HepG2 (cell line): ENCODE results near the gene PYGO2. TPM values are rescaled to one million over a fixed set of nuclear protein-coding genes. Genes with fewer than 3 reads are reported as not detected.

ENCODE experiments used
- ATAC-seq: fragments of 200-7000 bp; cut with Tn5 transposase; 3 replicates; pipeline ENCODE4 v1.9.1; 2020; ENCODE audit warnings: mild to moderate bottlenecking, moderate library complexity
- BruUV-seq: library from RNA; stranded (reverse); fragments of 400-500 nt; replicated peaks from 2 replicates; lab custom pipeline; 2021; lab: Mats Ljungman, UMichigan
- CTCF ChIA-PET: fragments of 300-600 bp; formaldehyde crosslinking; extraction: SDS; loops from one replicate; lab custom pipeline; 2021; ENCODE audit warnings: low total read pairs, inconsistent platforms, low intra/inter-chr PET ratio; lab: Yijun Ruan, JAX
- POLR2A ChIA-PET: fragments of 350-600 bp; sonication (Branson Sonifier 250); formaldehyde crosslinking; loops from one replicate; lab custom pipeline; 2020; ENCODE audit warnings: antibody characterized with exemption, inconsistent platforms; lab: Yijun Ruan, JAX
- DNase-seq: peaks from one replicate; pipeline ENCODE4 v3.0.0-alpha.2; 2015; ENCODE audit warnings: low spot score
- FAIRE-seq: peaks from 3 replicates; lab custom pipeline; 2011; peaks lifted over from hg19 to GRCh38; lab: Jason Lieb, UNC
- H2AFZ ChIP-seq: one replicate; pipeline ENCODE4 v1.6.1; 2011; ENCODE audit warnings: low read length, inconsistent platforms
- H3K27ac ChIP-seq: fragments of 300-600 bp; 3 replicates; pipeline ENCODE4 v1.8.0; 2011; ENCODE audit warnings: mixed run types, mild to moderate bottlenecking, mixed read lengths, low read length, inconsistent platforms; ENCODE audit not compliant: insufficient read depth; ENCODE audit errors: extremely low read length
- H3K27me3 ChIP-seq, 2 experiments: fragments of 200-600 bp in 1 of 2; 2 replicates in 1 of 2; 3 replicates in 1 of 2; pipeline versions ENCODE4 v1.6.0 to v1.8.0; 2011; ENCODE audit warnings: low read length in 2 of 2, mild to moderate bottlenecking in 2 of 2, moderate library complexity in 2 of 2, inconsistent platforms in 1 of 2; ENCODE audit not compliant: insufficient read depth in 2 of 2, control insufficient read depth in 1 of 2
- H3K36me3 ChIP-seq, 2 experiments: fragments of 200-600 bp in 1 of 2; replicated peaks in 1 of 2; 2 replicates in 1 of 2; 3 replicates in 1 of 2; pipeline versions ENCODE4 v1.5.1 to v1.8.0; 2011; ENCODE audit warnings: low read length in 2 of 2, inconsistent platforms in 1 of 2; ENCODE audit not compliant: insufficient read depth in 2 of 2, control insufficient read depth in 1 of 2
- H3K4me1 ChIP-seq: 2 replicates; pipeline ENCODE4 v1.5.1; 2012; ENCODE audit warnings: low read length, inconsistent platforms; ENCODE audit not compliant: insufficient read depth
- H3K4me2 ChIP-seq: 2 replicates; pipeline ENCODE4 v1.6.0; 2011; ENCODE audit warnings: low read depth, low read length, inconsistent platforms
- H3K4me3 ChIP-seq, 3 experiments: fragments of 200-600 bp in 1 of 3; sonication (generic), shearing (Covaris generic) in 1 of 3; replicated peaks in 1 of 3; 2 replicates each; pipeline ENCODE4 v1.5.1; 2011 to 2016; ENCODE audit warnings: low read length in 3 of 3, inconsistent platforms in 2 of 3, low read depth in 2 of 3, mild to moderate bottlenecking in 2 of 3, control low read depth in 1 of 3, mixed read lengths in 1 of 3; ENCODE audit not compliant: insufficient read depth in 1 of 3
- H3K79me2 ChIP-seq: one replicate; pipeline ENCODE4 v1.6.1; 2011; ENCODE audit warnings: low read length, inconsistent platforms; ENCODE audit not compliant: insufficient read depth
- H3K9ac ChIP-seq: 2 replicates; pipeline ENCODE4 v1.6.0; 2011; ENCODE audit warnings: mild to moderate bottlenecking, low read depth, low read length, inconsistent platforms; ENCODE audit not compliant: insufficient read depth
- H3K9me3 ChIP-seq: 2 replicates; pipeline ENCODE4 v1.5.1; 2012; ENCODE audit warnings: mild to moderate bottlenecking, low read length
- H4K20me1 ChIP-seq: 2 replicates; pipeline ENCODE4 v1.6.0; 2011; ENCODE audit warnings: inconsistent platforms, mild to moderate bottlenecking, low read length, moderate library complexity; ENCODE audit not compliant: insufficient read depth
- CTCF ChIP-seq: sonication (generic); formaldehyde crosslinking; IDR thresholded peaks from 2 replicates; pipeline ENCODE4 v1.5.0; 2020; ENCODE audit warnings: mild to moderate bottlenecking, missing genetic modification reagents, moderate library complexity
- MLX ChIP-seq: IDR thresholded peaks from 2 replicates; pipeline ENCODE4 v1.6.1; 2016
- NR0B2 ChIP-seq: sonication (generic); formaldehyde crosslinking; IDR thresholded peaks from 2 replicates; pipeline ENCODE4 v1.4.0; 2020; ENCODE audit warnings: mild to moderate bottlenecking, missing genetic modification reagents
- NR2F6 ChIP-seq, 2 experiments: IDR thresholded peaks; 2 replicates each; pipeline ENCODE4 v1.6.1; 2016; ENCODE audit warnings: antibody characterized with exemption in 1 of 2, mild to moderate bottlenecking in 1 of 2
- RAD21 ChIP-seq: fragments of 450-650 bp; formaldehyde crosslinking; IDR thresholded peaks from 2 replicates; pipeline ENCODE4 v1.5.0; 2020; ENCODE audit warnings: mild to moderate bottlenecking
- SIX4 ChIP-seq: sonication (generic); formaldehyde crosslinking; IDR thresholded peaks from 2 replicates; pipeline ENCODE4 v1.4.0; 2020; ENCODE audit warnings: missing genetic modification reagents
- SKI ChIP-seq: fragments of 450-650 bp; IDR thresholded peaks from one replicate; pipeline ENCODE4 v1.6.1; 2018; ENCODE audit warnings: mild to moderate bottlenecking; ENCODE audit not compliant: partially characterized antibody
- SMC3 ChIP-seq: IDR thresholded peaks from 2 replicates; pipeline ENCODE4 v1.6.1; 2011; ENCODE audit warnings: low read length, improper control_type of control experiment
- STAG1 ChIP-seq: sonication (generic); formaldehyde crosslinking; IDR thresholded peaks from 2 replicates; pipeline ENCODE4 v1.4.0; 2020; ENCODE audit warnings: missing genetic modification reagents
- STAT6 ChIP-seq: sonication (generic); formaldehyde crosslinking; IDR thresholded peaks from 2 replicates; pipeline ENCODE4 v1.4.0; 2020; ENCODE audit warnings: missing genetic modification reagents, mild to moderate bottlenecking, borderline replicate concordance
- ZNF296 ChIP-seq: sonication (generic); formaldehyde crosslinking; conservative IDR thresholded peaks from 2 replicates; pipeline ENCODE4 v1.5.0; 2020; ENCODE audit warnings: mild to moderate bottlenecking, missing genetic modification reagents
- ZNF780A ChIP-seq: sonication (generic); formaldehyde crosslinking; IDR thresholded peaks from 2 replicates; pipeline ENCODE4 v1.8.0; 2022; ENCODE audit warnings: mild to moderate bottlenecking, missing genetic modification reagents, moderate library complexity
- ZNF883 ChIP-seq: sonication (generic); formaldehyde crosslinking; IDR thresholded peaks from 2 replicates; pipeline ENCODE4 v1.5.1; 2020; ENCODE audit warnings: mild to moderate bottlenecking, missing genetic modification reagents; ENCODE audit errors: not compliant biosample characterization
- ZXDC ChIP-seq: sonication (generic); formaldehyde crosslinking; IDR thresholded peaks from 2 replicates; pipeline ENCODE4 v1.5.0; 2020; ENCODE audit warnings: mild to moderate bottlenecking, missing genetic modification reagents
- WGBS: methylation state at CpG from one replicate; pipeline ENCODE4 v1.1.6; 2017; ENCODE audit warnings: low lambda C conversion rate; 5-methylcytosine and 5-hydroxymethylcytosine counted together
- in situ Hi-C: cut with HindIII; loops from 2 replicates; pipeline ENCODE4 v1.10.0; 2017; ENCODE audit warnings: low pct_unique_long_range_greater_than_20kb; ENCODE audit not compliant: extremely low pct_ligation_motif_present
- intact Hi-C: fragments of 100-400 bp; cut with micrococcal nuclease; formaldehyde crosslinking; loops from one replicate; pipeline ENCODE4 v1.10.0; 2022; ENCODE audit not compliant: unreplicated experiment
- polyA plus RNA-seq, 8 experiments: library from polyadenylated mRNA; depleted of rRNA in 3 of 8; stranded (reverse) in 7 of 8; unstranded in 1 of 8; fragments of >200 nt; fragmentation: Illumina TruSeq in 4 of 8; extraction: Trizol in 4 of 8; gene quantifications; 2 replicates each; pipeline versions ENCODE4 v1.2.1 to v1.2.3, GENCODE V29; 2011 to 2016; ENCODE audit warnings: low read depth in 4 of 8, missing spikeins in 1 of 8, mixed read lengths in 1 of 8; ENCODE audit not compliant: insufficient read depth in 1 of 8
- total RNA-seq, 5 experiments: library from RNA; depleted of rRNA; stranded (reverse); fragments of >200 nt; fragmentation: Illumina TruSeq; extraction: Trizol; gene quantifications; 2 replicates each; pipeline ENCODE4 v1.2.3, GENCODE V29; 2016; ENCODE audit warnings: low read depth in 1 of 5

PYGO2 gene
- total and polyA plus RNA-seq, 2 of the 13 experiments (the other 11 are each of a cell fraction or from before 2014, with no cell fraction given) = 20.3 to 21.8 TPM

- no peaks in the 10 kb centered on the region for H4K20me1 ChIP-seq
- no peaks in the 10 kb centered on the region for H3K27me3 ChIP-seq
- intact Hi-C loops (no loop called here), in situ Hi-C loops (no loop called here)
- no peak overlapping the region for H3K4me3 ChIP-seq
- ChIA-PET POLR2A (interaction anchor here (0.7 to 2.1 kb wide), 10 partner anchors 12 to 75 kb away, joined by 3 to 9 read pairs (median 6); partner anchors contain the start of genes EFNA4, PBXIP1 and SHC1), CTCF (interaction anchor here (2.1 kb wide), 1 partner anchor 29 kb away, joined by 13 read pairs; no protein-coding TSS in a partner anchor)
- no peaks in the 10 kb centered on the region for H3K9me3 ChIP-seq
- FAIRE-seq = no peak
- 93% methylated on average over 12 of the region's 17 CpGs for WGBS
- H3K4me1 ChIP-seq = peaks cover 38% of the 10 kb centered on the region
- peaks cover 14% of the 10 kb centered on the region for H3K79me2 ChIP-seq
- H3K36me3 ChIP-seq = peaks cover 5 to 18% of the 10 kb centered on the region in 2 experiments; a peak in 2 of 5 replicates
- no peak overlapping the region for H3K27ac ChIP-seq
- BruUV-seq = no TSS peak
- no peak; the same call in 2 of the 3 replicates for ATAC-seq
- H2AFZ ChIP-seq = no peak overlapping the region
- H3K4me2 ChIP-seq = no peak overlapping the region
- no peak overlapping the region for H3K9ac ChIP-seq
- DNase-seq = no peak
- TF ChIP-seq STAT6 = no peak
- no peak for TF ChIP-seq SIX4
- TF ChIP-seq ZNF296 (CRISPR knock-in tag) = no peak
- no peak for TF ChIP-seq ZNF780A (CRISPR knock-in tag)
- no peak for TF ChIP-seq SKI
- TF ChIP-seq STAG1 (CRISPR knock-in tag) = peak; percentile 46
- peak; percentile 20; the same call in 1 of the 2 replicates for TF ChIP-seq RAD21 (CRISPR knock-in tag)
- no peak for TF ChIP-seq MLX (CRISPR knock-in tag)
- TF ChIP-seq ZNF883 (CRISPR knock-in tag) = peak; percentile 7
- TF ChIP-seq ZXDC = no peak
- peak; percentile 62 for TF ChIP-seq CTCF
- no peak for TF ChIP-seq NR2F6 (IDR thresholded peaks at IDR 0.05)
- TF ChIP-seq NR2F6 (CRISPR knock-in tag; IDR thresholded peaks at IDR 0.05) = peak; percentile 51; the same call in 1 of the 2 replicates
- TF ChIP-seq NR0B2 (CRISPR knock-in tag) = no peak
- TF ChIP-seq SMC3 = peak; percentile 42; the same call in 1 of the 2 replicates
These were observed 26.7 kb upstream of the PYGO2 start for GRCh38 chr1:154988058-154988954.
